Duodenal mucosa (tissue), 2 donors: Measurements from ENCODE around the gene DLG2.
"Not testable (repeated sequence)": the region's sequence is repeated elsewhere in the genome, so short reads cannot be mapped to it uniquely, and the experiment has no call there.

Experiments
- H3K27ac ChIP-seq: one replicate; pipeline ENCODE4 v1.7.0; 2013; ENCODE audit warnings: low read depth, low read length
- H3K27me3 ChIP-seq, 2 donors: one replicate each; pipeline ENCODE4 v1.7.0; 2013; ENCODE audit warnings: low read length in 2 of 2, control low read depth in 1 of 2; ENCODE audit not compliant: insufficient read depth in 2 of 2, control insufficient read depth in 1 of 2
- H3K36me3 ChIP-seq, 2 donors: one replicate each; pipeline ENCODE4 v1.7.0; 2013; ENCODE audit warnings: low read length in 2 of 2, control low read depth in 1 of 2; ENCODE audit not compliant: insufficient read depth in 2 of 2, control insufficient read depth in 1 of 2
- H3K4me1 ChIP-seq, 2 donors: one replicate each; pipeline ENCODE4 v1.7.0; 2013; ENCODE audit warnings: low read length in 2 of 2, control low read depth in 1 of 2; ENCODE audit not compliant: insufficient read depth in 2 of 2, control insufficient read depth in 1 of 2
- H3K4me3 ChIP-seq, 2 donors: one replicate each; pipeline ENCODE4 v1.7.0; 2013; ENCODE audit warnings: low read length in 2 of 2, low read depth in 1 of 2
- H3K9ac ChIP-seq, 2 donors: one replicate each; pipeline ENCODE4 v1.7.0; 2013; ENCODE audit warnings: low read length in 2 of 2, low read depth in 1 of 2
- H3K9me3 ChIP-seq, 2 donors: one replicate each; pipeline ENCODE4 v1.7.0; 2013; ENCODE audit warnings: low read length in 2 of 2, control low read depth in 1 of 2; ENCODE audit not compliant: control insufficient read depth in 1 of 2

Gene DLG2

DNA sequence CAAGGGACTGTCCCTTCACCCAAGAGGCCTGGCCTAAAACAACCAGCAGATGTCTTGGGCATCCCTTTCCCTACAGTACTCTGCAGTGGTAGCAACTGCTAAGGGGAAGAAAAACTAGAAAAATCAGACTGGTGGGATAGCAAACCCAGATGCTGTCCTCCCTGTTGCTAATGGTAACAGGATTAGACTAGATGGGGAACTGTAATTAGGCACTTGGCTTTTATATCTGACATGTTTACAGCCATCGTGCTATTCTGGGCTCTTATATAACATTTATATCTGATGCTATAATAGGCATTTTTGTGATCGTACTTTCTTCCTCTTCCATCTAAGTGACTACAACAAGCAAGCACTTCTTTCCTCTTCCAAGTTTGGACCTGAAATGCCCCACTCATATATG lies 316.7 kb downstream of the DLG2 start:
- no peak overlapping the region for H3K4me3 ChIP-seq
- H3K9me3 ChIP-seq: no peaks in the 10 kb centered on the region
- H3K27me3 ChIP-seq: no peaks in the 10 kb centered on the region
- H3K9ac ChIP-seq: no peak overlapping the region
- H3K4me1 ChIP-seq: no peaks in the 10 kb centered on the region
- no peaks in the 10 kb centered on the region for H3K36me3 ChIP-seq
- H3K27ac ChIP-seq: no peak overlapping the region

DNA sequence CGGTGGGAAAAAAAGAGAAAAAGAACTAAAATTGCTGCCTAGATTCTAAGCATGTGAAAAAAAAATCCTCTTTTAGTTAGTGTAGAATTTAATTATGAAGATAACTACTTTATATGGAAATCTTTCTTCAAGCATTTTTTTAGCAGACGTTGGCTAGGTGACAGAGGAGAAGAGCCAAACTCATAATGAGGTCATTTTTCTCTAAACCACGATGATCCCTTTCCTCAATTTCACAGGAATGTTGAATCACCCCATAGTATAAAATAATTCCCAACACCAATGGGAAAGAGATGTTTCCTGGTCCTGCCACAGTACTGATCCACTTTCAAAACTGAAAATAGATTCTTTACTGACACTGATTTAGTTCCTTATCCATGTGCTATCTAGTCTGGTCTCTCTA lies 319.8 kb downstream of the DLG2 start:
- Histone ChIP-seq H3K9ac (no peak overlapping the region), H3K4me1 (no peaks in the 10 kb centered on the region), H3K4me3 (no peak overlapping the region), H3K36me3 (no peaks in the 10 kb centered on the region), H3K9me3 (no peaks in the 10 kb centered on the region), H3K27me3 (no peaks in the 10 kb centered on the region), H3K27ac (no peak overlapping the region)

DNA sequence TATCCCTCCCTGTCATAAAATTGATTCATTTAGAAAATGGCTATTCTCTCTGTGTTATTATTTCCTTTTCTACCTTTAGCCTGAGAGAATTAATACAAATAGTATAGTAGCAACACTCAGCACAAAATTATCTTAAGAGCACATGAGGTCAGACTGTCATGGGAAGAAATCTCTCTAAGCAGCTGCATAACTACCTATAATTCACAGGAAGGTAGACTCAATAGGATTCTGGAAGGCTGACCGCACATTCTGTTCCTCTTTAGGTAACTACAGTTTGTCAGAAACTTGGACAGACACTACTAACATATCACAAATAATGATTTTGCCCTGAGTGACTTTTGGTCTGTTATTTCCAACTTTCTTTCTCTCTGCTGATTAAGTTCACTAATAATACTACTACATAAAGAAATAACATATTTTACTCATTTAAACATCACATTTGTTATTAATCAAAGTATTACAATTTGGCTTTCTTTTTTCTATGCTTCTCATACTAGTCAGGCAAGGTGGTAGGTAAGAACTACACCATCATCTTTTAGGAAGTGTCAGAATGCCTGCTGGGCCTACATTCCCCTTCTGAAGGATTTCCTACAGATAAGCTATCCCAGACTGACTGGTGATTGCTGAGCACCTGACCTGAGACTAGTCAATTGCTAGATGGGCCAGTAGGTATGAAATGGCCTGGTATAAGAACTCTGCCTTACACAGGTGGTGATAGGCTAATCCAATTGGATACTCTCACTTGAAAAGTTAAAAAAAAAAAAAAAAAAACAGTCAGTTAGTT lies 325.1 kb downstream of the DLG2 start:
- H3K4me3 ChIP-seq: no peak overlapping the region
- H3K4me1 ChIP-seq: no peaks in the 10 kb centered on the region
- H3K27me3 ChIP-seq: no peaks in the 10 kb centered on the region
- no peaks in the 10 kb centered on the region for H3K9me3 ChIP-seq
- no peak overlapping the region for H3K27ac ChIP-seq
- no peaks in the 10 kb centered on the region for H3K36me3 ChIP-seq
- no peak overlapping the region for H3K9ac ChIP-seq

DNA sequence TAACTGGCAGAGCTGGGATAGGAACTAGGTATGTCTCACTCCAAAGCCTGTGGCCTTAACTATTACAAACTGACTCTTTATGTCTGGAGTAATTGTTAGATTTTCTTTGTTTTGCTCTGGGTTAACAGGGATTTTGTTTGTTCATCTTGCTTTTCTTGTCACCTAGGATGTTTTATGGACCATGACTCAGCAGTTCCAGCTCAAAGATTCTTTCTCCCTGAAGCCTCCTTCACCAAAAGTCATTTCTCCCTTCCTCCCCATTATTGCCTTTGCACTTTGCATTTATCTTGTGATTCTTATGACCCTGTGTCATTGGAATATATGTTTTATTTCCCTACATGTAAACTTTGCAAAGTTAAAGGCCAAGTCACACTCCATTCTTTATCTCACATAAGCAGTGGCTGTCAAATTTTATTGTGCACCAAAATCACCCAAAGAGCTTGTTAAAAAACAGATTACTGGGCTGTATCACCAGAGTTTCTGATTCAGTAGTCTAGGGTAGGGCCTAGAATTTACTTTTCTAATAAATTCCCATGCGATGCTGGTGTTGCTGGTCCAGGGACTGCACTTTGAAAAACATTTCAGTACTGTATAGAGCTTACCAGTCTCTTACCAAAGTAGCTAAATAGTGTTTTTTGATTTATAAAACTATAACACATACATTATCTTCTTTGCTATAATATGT lies 327.7 kb downstream of the DLG2 start:
- Histone ChIP-seq H3K4me1 (no peaks in the 10 kb centered on the region), H3K36me3 (no peaks in the 10 kb centered on the region), H3K27me3 (no peaks in the 10 kb centered on the region), H3K4me3 (no peak overlapping the region), H3K9ac (no peak overlapping the region), H3K27ac (no peak overlapping the region), H3K9me3 (no peaks in the 10 kb centered on the region)

DNA sequence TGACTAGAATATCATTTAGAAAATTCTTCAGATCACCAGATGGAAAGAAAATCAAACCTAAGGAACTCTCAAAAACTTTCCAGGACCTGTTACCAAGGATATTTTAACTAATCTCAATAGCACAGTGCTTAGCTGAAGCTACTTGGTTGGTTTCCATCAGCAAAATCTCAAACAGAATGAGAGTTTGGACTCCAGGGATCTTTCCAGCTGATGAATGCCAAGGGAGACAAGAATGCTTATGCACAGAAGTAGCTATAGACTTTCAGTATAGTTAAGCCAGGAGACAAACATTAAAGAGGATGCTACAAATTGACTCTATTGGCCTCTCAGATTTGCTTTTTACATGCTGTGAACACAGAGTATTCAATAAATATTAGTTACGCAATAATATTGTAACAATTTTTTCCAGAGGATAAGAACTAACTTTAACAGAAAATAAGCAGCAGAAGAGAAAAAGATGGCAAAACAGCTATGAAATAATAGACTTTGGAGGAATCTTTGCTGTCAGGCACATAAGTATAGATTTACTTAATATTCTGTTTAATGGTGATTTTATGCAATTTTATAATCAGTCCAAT lies 331.4 kb downstream of the DLG2 start:
- Histone ChIP-seq H3K36me3 (no peaks in the 10 kb centered on the region), H3K27ac (no peak overlapping the region), H3K9ac (no peak overlapping the region), H3K4me1 (no peaks in the 10 kb centered on the region), H3K4me3 (no peak overlapping the region), H3K27me3 (no peaks in the 10 kb centered on the region), H3K9me3 (no peaks in the 10 kb centered on the region)

DNA sequence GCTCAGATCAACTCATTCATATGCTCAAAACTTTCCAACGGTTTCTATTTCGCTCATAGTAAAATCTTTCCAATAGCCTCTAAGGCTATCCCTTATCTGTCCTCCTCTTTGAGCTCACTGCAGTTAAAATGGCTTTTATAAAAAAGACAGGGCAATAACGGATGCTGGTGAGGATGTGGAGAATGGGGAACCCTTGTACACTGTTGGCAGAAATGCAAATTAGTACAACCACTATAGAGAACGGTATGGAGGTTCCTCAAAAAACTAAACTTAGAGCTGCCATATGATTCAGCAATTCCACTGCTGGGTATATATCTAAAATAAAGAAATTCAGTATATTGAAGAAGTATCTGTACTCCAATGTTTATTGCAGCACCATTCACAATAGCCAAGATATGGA lies 345.6 kb downstream of the DLG2 start:
- Histone ChIP-seq H3K27me3 (no peaks in the 10 kb centered on the region), H3K36me3 (no peaks in the 10 kb centered on the region), H3K27ac (no peak overlapping the region), H3K9ac (no peak overlapping the region), H3K9me3 (no peaks in the 10 kb centered on the region), H3K4me1 (no peaks in the 10 kb centered on the region), H3K4me3 (no peak overlapping the region)

DNA sequence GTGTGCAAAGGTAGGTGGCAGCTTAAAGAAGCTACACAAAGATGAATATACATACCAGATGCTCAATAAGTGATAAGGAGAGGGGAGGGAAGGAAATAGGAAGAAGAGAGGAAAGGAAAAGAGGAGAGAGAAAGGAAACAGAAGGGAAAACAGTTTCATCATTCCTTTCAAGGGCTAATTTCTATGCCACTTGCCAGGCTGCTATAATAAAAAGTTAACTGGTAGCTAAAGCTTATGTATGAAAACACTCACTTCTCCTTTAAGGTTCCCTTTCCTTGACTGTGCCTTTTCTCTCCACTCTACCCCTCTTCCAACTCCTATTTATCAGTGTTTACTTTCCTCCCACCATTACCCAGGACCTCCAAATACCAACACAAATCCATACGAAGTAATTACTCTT lies 347.9 kb downstream of the DLG2 start:
- Histone ChIP-seq H3K27me3 (no peaks in the 10 kb centered on the region), H3K4me1 (no peaks in the 10 kb centered on the region)

DNA sequence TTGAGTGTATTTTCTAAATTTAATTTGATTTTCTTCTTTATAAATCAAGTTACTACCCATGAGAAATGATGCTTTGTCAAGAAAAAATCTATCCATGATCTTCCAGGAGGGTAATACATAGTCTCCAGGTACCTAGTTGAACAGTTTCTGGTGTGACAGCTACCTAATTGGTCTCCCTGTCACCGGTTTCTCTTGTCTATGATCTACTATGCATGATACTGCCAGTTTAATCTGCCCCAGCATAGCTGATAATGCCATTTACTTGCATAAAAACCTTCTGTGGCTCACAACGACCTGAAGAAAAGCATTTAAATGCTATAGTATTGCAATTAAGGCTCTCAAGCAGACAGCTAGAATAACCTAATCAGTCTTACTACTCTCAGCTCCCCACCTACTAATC lies 349.5 kb downstream of the DLG2 start:
- H3K36me3 ChIP-seq: no peaks in the 10 kb centered on the region

More for the DNA sequence above, 347.9 kb downstream of the DLG2 start:
- H3K9ac ChIP-seq: no peak overlapping the region
- no peaks in the 10 kb centered on the region for H3K9me3 ChIP-seq
- no peaks in the 10 kb centered on the region for H3K36me3 ChIP-seq
- H3K4me3 ChIP-seq: no peak overlapping the region
- H3K27ac ChIP-seq: no peak overlapping the region

DNA sequence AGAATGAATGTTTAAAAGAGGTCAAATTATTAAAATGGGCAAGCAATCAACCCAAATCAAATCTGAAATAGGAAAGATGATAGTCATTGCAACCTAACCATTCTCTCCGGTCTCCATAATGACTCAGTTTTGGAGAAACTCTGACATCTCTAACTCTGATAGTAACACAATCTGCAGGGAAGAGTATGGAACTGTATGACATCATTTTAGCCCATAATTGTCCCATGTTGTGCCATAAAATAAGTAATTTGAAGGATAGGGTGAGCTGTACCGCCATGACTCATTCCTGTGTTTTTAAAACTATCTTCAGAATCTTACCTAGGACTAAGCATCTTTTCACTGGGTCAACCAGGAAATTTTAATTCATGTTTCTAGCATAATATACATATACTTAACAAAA lies 350.8 kb downstream of the DLG2 start:
- H3K4me1 ChIP-seq: no peaks in the 10 kb centered on the region
- H3K27me3 ChIP-seq: no peaks in the 10 kb centered on the region
- no peaks in the 10 kb centered on the region for H3K36me3 ChIP-seq
- H3K27ac ChIP-seq: no peak overlapping the region
- H3K4me3 ChIP-seq: no peak overlapping the region
- no peak overlapping the region for H3K9ac ChIP-seq
- H3K9me3 ChIP-seq: peaks cover 0 to 2% of the 10 kb centered on the region in 2 donors

More for the DNA sequence above, 349.5 kb downstream of the DLG2 start:
- Histone ChIP-seq H3K27ac (no peak overlapping the region), H3K4me1 (no peaks in the 10 kb centered on the region), H3K4me3 (no peak overlapping the region), H3K27me3 (no peaks in the 10 kb centered on the region), H3K9me3 (no peaks in the 10 kb centered on the region), H3K9ac (no peak overlapping the region)

DNA sequence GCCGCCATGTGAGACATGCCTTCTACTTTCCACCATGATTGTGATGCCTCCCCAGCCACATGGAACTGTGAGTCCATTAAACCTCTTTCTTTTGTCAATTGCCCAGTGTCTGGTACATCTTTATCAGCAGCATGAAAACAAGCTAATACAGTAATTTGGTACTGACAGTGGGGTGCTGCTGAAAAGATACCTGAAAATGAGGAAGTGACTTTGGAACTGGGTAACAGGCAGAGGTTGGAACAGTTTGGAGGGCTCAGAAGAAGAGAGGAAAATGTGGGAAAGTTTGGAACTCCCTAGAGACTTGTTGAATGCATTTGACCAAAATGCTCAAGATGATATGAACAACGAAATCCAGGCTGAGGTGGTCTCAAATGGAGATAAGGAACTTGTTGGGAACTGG lies 356.8 kb downstream of the DLG2 start:
- not testable (repeated sequence) for H3K27me3 ChIP-seq, H3K36me3 ChIP-seq, H3K9ac ChIP-seq, H3K27ac ChIP-seq, H3K4me1 ChIP-seq, H3K9me3 ChIP-seq, H3K4me3 ChIP-seq
